Activated CD8-positive, alpha-beta memory T cell treated with anti-CD3 and anti-CD28 coated beads, Interleukin-2, amount 10 ng/mL, durations not matched to agents 7 days and 5 days (primary cell): ENCODE measurements around the gene CREB3L2. TPM values are rescaled to one million over a fixed set of nuclear protein-coding genes. Genes with fewer than 3 reads are reported as not detected.
"Not testable (repeated sequence)": the region's sequence is repeated elsewhere in the genome, so short reads cannot be mapped to it uniquely, and the experiment has no call there.

Experiments used
- ATAC-seq: fragments of 150-1000 bp; cut with Tn5 transposase; one replicate; pipeline ENCODE4 v1.10.0; 2021; ENCODE audit warnings: moderate library complexity
- CTCF ChIA-PET: fragments of 350-600 bp; sonication (Branson Sonifier 250); formaldehyde crosslinking; loops from one replicate; lab custom pipeline; 2021; ENCODE audit warnings: antibody characterized with exemption; lab: Charles Lee
- DNase-seq: peaks from one replicate; pipeline ENCODE4 v3.0.0-alpha.2; 2020
- H3K27ac Mint-ChIP-seq: one replicate; pipeline ENCODE4 v1.8.0; 2021; ENCODE audit warnings: mild to moderate bottlenecking, mixed read lengths
- H3K27me3 Mint-ChIP-seq: one replicate; pipeline ENCODE4 v1.8.0; 2021; ENCODE audit warnings: mixed read lengths
- H3K36me3 Mint-ChIP-seq: one replicate; pipeline ENCODE4 v1.8.0; 2021; ENCODE audit warnings: mild to moderate bottlenecking, mixed read lengths
- H3K4me1 Mint-ChIP-seq: one replicate; pipeline ENCODE4 v1.8.0; 2021; ENCODE audit warnings: mixed read lengths
- H3K4me3 Mint-ChIP-seq: one replicate; pipeline ENCODE4 v1.8.0; 2021; ENCODE audit warnings: mild to moderate bottlenecking, moderate library complexity, mixed read lengths
- H3K9me3 Mint-ChIP-seq: one replicate; pipeline ENCODE4 v1.8.0; 2022; ENCODE audit warnings: low read depth, mixed read lengths
- total RNA-seq, 2 experiments: library from RNA; stranded (reverse); gene quantifications; one replicate each; pipeline ENCODE4 v1.2.3, GENCODE V29; 2021

Gene CREB3L2
- total RNA-seq, 2 experiments from 2014 or later: 24.0 to 29.0 TPM

DNA sequence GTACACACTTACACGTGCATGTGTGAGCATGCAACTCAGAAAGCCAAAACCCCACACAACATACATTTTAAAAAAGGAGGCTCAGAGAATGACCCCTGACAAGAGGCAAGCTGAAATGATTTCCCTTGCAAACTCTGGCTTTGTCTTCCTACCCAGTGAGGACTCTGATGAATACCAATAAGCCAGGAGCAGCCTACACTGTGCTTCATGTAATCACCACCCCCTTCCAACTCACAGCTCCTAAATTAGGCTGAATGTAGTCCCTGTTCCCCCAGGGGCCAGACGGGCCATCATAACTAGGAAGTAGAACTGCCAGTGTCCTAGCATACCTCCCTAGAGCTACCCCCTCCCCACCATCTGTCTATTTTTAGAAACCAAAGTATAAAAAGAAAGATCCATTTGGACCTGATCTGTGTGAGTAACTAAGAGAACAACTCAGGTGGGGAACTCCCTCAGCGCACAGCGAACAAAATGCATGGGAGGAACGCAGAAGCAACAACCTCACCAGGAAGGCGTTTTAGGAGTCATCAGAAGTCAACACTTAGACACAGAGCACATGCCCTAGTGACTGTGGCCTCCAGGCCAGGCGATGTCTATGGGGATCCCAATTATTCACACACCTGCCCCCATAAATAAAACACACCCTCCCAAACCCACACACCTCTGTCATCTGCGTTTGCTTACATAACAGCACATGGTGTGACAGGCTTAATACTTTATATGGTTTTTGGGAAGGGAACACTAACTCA, 157.0 kb downstream of the CREB3L2 start:
- no peak overlapping the region for H3K27ac Mint-ChIP-seq
- DNase-seq: no peak
- H3K36me3 Mint-ChIP-seq: no peaks in the 10 kb centered on the region
- no peak overlapping the region for H3K4me3 Mint-ChIP-seq
- peaks cover 75% of the 10 kb centered on the region for H3K27me3 Mint-ChIP-seq
- CTCF ChIA-PET: no interaction called here
- H3K4me1 Mint-ChIP-seq: peaks cover 7% of the 10 kb centered on the region
- no peak for ATAC-seq
- no peaks in the 10 kb centered on the region for H3K9me3 Mint-ChIP-seq

DNA sequence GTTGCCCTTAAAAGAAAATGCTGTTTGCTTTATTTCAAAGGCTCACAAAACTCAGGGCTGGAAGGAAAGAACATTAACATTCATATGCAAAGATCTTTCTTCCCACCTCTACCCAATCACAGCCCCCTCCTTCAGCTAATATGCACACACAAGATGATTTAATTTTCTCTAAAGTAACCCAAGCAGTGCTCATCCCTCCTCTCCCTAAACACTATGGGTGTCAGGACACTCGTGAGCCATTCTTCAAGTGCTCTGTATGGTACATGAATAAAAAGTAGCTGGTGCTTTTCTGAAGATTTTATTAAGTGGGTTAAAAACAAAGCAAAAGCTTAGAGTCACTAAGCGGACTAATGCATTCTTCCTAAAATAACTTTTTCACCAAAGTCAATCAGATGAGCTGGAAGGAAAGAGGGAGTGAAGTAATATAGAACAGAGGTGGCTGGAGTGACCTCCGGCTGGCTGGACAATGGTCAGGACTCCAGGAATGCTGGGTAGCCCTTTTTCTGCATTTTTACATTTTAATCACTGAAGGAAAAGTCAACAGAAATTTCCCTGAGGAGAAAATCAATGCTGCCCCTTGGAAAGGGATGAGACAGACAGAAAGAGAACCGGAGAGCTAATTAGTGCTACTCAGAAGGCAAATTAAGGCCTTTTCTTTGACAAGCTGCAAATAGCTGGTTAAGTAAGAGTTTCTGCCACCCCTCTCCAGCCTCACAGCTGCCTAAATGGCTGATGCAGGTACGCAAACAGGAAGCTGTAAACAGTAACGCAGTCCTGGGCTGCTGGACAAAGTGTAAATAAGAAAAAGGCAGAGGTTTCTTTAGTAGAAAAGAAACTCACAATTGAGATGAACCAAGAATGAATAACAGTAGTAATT, 161.7 kb downstream of the CREB3L2 start:
- ATAC-seq (no peak), DNase-seq (no peak)
- peaks cover 58% of the 10 kb centered on the region for H3K27me3 Mint-ChIP-seq
- no peaks in the 10 kb centered on the region for H3K36me3 Mint-ChIP-seq
- no peaks in the 10 kb centered on the region for H3K9me3 Mint-ChIP-seq
- H3K27ac Mint-ChIP-seq: no peak overlapping the region
- CTCF ChIA-PET: no interaction called here
- H3K4me1 Mint-ChIP-seq: no peaks in the 10 kb centered on the region
- H3K4me3 Mint-ChIP-seq: no peak overlapping the region

DNA sequence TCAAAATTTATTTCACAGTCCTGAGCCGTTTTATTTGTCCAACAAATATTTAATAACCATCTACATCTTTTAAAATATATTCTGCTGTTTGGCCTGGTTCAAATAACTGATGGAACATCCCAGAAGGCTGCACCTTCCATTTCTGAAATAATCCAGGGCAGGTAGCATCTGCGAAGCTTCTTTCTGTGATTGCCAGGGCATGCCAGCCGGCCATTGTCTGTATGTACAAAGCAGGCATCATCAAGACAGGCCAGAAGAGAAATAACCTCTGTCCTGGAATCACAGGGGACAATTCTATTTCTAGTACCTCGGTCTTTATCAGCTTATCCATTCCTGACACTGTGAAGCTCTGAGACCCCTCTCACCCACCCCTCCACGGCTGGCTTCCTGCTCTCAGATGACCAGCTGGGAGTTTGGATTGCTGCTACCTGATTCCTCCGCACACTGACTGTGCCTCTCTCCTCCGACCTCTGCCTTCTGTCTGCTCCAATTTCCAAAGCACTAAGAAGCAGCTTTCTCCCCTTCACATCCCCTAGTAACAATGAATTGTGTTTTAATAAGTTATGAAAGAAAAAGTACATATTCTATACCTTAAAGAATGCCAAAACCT, 163.1 kb downstream of the CREB3L2 start:
- CTCF ChIA-PET: no interaction called here
- Mint-ChIP-seq H3K9me3 (no peaks in the 10 kb centered on the region), H3K27me3 (peaks cover 50% of the 10 kb centered on the region), H3K4me1 (no peaks in the 10 kb centered on the region), H3K36me3 (no peaks in the 10 kb centered on the region), H3K27ac (no peak overlapping the region), H3K4me3 (no peak overlapping the region)
- ATAC-seq: no peak
- no peak for DNase-seq

DNA sequence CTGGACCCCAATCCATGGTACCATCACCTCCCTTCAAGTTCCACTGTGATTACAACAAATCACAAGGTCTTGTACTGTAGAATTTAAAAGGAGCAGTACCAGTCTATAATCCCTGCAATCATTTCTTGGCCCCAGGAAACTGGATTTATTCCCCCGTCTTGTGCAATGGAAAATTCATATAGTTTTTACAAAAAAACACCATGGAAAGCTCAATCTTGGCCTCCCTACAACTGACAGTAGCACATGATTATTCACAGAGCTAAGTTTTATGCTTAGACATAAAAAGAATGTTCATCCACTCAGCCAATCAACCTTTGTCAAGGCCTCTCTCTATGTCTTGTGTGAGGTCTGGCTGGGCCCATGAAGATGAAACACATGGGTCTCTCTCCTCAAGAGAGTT, 165.3 kb downstream of the CREB3L2 start:
- DNase-seq (no peak), ATAC-seq (no peak)
- Mint-ChIP-seq H3K27me3 (peaks cover 32% of the 10 kb centered on the region), H3K4me1 (no peaks in the 10 kb centered on the region), H3K27ac (no peak overlapping the region), H3K9me3 (peaks cover 6% of the 10 kb centered on the region), H3K4me3 (no peak overlapping the region), H3K36me3 (no peaks in the 10 kb centered on the region)
- CTCF ChIA-PET: no interaction called here

DNA sequence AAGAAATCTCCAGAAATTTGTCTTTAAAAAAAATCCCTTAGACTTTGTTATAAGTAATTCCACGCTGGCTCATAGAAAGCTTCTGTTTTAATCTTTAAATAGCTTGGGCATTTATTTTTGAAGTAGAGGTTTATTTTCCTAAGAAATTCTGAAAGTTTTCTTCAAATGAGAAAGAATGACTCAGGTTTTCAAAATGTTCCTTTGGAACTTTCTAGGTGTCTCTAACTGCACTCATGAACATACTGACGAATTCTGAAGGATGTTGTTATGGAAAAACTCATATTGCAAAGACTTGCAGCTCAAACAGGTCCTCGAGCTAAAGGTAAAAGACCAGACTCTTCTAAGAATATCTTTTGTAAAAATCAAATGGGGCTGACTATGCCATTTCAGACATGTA, 165.8 kb downstream of the CREB3L2 start:
- no peak overlapping the region for H3K27ac Mint-ChIP-seq
- H3K4me3 Mint-ChIP-seq: no peak overlapping the region
- no peak for ATAC-seq
- DNase-seq: no peak
- CTCF ChIA-PET: no interaction called here
- peaks cover 6% of the 10 kb centered on the region for H3K9me3 Mint-ChIP-seq
- H3K36me3 Mint-ChIP-seq: no peaks in the 10 kb centered on the region
- no peaks in the 10 kb centered on the region for H3K4me1 Mint-ChIP-seq
- H3K27me3 Mint-ChIP-seq: peaks cover 30% of the 10 kb centered on the region

DNA sequence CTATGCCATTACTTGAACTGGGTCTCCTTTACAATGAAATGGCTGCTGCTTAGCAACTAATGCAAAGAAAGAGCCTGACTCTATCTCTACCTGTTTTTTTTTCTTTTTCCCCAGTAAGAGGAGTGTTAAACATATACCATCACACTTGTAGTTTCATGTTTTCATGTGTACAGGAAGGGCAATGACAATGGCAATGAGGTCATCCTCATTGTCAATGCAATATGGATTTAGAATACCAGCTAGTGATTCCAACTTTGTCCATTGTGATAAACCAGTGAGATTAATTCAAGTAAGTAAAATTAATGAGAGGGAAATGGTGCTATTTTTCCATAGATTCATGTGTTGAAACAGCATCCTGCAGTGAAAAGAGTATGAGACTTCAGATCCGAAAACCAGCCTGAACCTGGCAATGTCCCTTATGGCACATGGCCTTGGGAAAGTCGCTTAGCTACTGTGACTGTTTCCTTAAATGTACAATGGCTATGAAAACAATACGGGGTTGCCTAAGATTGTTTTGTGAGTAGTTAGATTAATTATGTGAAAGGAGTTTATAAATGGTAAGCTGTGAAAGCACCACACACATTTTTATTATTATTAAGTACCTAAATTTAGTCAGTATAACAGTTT, 166.3 kb downstream of the CREB3L2 start:
- Mint-ChIP-seq H3K27me3 (peaks cover 30% of the 10 kb centered on the region), H3K9me3 (peaks cover 6% of the 10 kb centered on the region), H3K27ac (no peak overlapping the region), H3K36me3 (no peaks in the 10 kb centered on the region), H3K4me1 (no peaks in the 10 kb centered on the region), H3K4me3 (no peak overlapping the region)
- ATAC-seq (no peak), DNase-seq (no peak)
- CTCF ChIA-PET: no interaction called here

DNA sequence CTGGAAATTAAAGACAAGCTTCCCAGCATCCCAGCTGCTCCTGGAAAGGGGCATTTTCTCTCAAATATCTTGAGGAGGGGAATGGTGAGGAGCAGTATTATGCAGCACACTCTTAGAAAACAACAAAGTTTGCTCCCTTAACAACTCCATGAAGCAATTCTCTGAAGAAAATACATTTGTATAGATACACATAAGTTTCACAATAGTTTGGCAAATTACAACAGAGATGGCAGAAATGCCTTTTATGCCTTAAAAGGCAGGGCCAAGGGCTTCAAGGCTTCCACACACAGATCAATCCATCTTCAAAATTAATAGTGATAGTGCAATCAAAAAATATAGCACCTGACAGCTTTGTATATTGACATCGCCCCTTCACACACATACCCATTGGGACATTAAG, 167.3 kb downstream of the CREB3L2 start:
- Mint-ChIP-seq H3K9me3 (peaks cover 6% of the 10 kb centered on the region), H3K36me3 (no peaks in the 10 kb centered on the region), H3K27ac (no peak overlapping the region), H3K4me3 (no peak overlapping the region), H3K4me1 (no peaks in the 10 kb centered on the region), H3K27me3 (peaks cover 26% of the 10 kb centered on the region)
- CTCF ChIA-PET: no interaction called here
- ATAC-seq: no peak
- DNase-seq: no peak

DNA sequence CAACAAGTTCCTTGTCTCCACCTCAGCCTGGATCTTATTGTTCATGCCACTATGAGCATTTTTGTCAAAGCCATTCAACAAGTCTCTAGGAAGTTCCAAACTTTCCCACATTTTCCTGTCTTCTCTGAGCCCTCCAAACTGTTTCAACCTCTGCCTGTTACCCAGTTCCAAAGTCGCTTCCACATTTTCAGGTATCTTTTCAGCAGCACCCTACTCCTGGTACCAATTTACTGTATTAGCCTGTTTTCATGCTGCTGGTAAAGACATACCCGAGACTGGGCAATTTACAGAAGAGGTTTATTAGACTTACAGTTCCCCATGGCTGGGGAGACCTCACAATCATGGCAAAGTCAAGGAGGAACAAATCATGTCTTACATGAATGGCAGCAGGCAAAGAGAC, 168.9 kb downstream of the CREB3L2 start:
- CTCF ChIA-PET, H3K27ac Mint-ChIP-seq, H3K4me3 Mint-ChIP-seq, H3K36me3 Mint-ChIP-seq, H3K4me1 Mint-ChIP-seq, ATAC-seq, DNase-seq, H3K9me3 Mint-ChIP-seq: not testable (repeated sequence)
- peaks cover 26% of the 10 kb centered on the region for H3K27me3 Mint-ChIP-seq

DNA sequence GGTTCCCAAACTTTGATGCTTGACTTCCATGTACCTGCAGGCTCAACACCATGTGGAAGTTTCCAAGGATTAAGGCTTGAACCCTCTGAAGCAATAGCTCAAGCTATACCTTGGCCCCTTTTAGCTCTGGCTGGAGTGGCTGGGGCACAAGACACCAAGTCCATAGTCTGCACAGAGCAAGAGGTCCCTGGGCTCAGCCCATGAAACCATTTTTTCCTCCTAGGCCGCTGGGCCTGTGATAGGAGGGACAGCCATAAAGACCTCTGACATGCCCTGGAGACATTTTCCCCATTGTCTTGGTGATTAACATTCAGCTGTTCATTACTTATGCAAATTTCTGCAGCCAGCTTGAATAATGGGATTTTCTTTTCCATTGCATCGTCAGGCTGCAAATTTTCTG, 169.5 kb downstream of the CREB3L2 start:
- Mint-ChIP-seq H3K36me3 (no peaks in the 10 kb centered on the region), H3K9me3 (peaks cover 6% of the 10 kb centered on the region), H3K4me3 (no peak overlapping the region), H3K27me3 (peaks cover 27% of the 10 kb centered on the region), H3K4me1 (no peaks in the 10 kb centered on the region), H3K27ac (no peak overlapping the region)
- DNase-seq: no peak
- no peak for ATAC-seq
- CTCF ChIA-PET: no interaction called here

DNA sequence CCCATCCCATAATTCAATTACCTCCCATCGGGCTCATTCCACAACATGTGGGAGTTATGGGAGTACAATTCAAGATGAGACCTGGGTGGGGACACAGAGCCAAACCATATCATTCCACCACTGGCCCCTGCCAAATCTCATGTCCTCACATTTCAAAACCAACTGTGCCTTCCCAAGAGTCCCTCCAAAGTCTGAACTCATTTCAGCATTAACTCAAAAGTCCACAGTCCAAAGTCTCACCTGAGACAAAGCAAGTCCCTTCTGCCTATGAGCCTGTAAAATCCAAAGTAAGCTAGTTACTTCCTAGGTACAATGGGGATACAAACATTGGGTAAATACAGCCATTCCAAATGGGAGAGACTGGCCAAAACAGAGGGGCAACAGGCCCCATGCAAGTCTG, 170.3 kb downstream of the CREB3L2 start:
- CTCF ChIA-PET, H3K4me3 Mint-ChIP-seq, H3K4me1 Mint-ChIP-seq, H3K27ac Mint-ChIP-seq, DNase-seq, ATAC-seq, H3K36me3 Mint-ChIP-seq, H3K9me3 Mint-ChIP-seq: not testable (repeated sequence)
- peaks cover 31% of the 10 kb centered on the region for H3K27me3 Mint-ChIP-seq

DNA sequence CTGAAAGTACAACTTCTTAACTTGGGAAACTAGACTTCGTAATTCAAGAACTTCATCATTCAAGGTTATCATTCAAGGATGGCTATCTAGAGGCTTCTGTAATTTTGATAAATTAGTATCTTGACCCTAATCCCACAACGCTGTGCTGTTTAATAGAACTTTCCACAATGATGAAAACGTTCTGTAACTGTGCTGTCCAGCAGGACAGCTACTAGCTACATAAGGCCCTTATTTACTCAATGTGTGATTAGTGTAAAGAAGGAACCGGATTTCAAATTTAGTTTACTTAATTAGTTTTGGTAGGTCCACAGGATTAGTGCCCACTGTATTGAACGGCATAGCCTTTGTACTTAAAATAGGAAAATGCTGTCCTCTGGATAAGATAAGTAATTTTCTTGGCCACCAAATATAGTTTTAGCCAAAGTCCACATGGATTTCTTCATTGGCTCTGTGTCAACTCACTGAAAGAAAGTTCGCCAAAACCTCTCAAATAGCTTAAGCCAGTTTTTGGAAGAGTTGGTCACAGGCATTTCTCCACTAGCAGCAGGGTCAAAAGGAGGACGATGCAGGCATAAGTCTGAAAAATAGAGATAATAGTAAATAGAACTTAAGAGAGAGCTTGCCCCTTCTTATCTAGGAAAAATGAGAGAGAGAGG, 172.4 kb downstream of the CREB3L2 start:
- peaks cover 6% of the 10 kb centered on the region for H3K9me3 Mint-ChIP-seq
- DNase-seq (no peak), ATAC-seq (no peak)
- peaks cover 26% of the 10 kb centered on the region for H3K27me3 Mint-ChIP-seq
- no peaks in the 10 kb centered on the region for H3K36me3 Mint-ChIP-seq
- H3K27ac Mint-ChIP-seq: no peak overlapping the region
- H3K4me1 Mint-ChIP-seq: no peaks in the 10 kb centered on the region
- no peak overlapping the region for H3K4me3 Mint-ChIP-seq
- CTCF ChIA-PET: no interaction called here

DNA sequence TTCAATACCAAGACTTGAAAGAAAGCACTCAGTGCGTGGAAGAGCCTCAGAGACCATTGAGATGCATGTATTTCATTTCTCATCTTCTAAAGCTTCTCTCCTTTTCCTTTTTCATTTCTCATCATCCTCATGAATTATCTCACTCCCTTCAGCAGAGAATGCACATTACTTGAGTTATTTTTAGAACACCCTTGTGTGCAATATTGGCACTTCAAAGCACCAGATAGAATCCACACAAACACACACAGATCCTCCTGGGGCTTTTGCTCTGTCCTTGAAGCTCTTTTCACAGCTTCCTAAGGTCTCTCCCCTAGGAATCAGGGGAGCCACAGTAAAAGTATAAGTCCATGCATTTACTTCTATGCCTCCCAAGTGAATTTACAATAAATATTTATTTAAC, 173.4 kb downstream of the CREB3L2 start:
- H3K36me3 Mint-ChIP-seq: no peaks in the 10 kb centered on the region
- ATAC-seq: no peak
- H3K4me1 Mint-ChIP-seq: no peaks in the 10 kb centered on the region
- peaks cover 6% of the 10 kb centered on the region for H3K9me3 Mint-ChIP-seq
- H3K27ac Mint-ChIP-seq: no peak overlapping the region
- H3K4me3 Mint-ChIP-seq: no peak overlapping the region
- CTCF ChIA-PET: no interaction called here
- no peak for DNase-seq
- H3K27me3 Mint-ChIP-seq: peaks cover 27% of the 10 kb centered on the region

DNA sequence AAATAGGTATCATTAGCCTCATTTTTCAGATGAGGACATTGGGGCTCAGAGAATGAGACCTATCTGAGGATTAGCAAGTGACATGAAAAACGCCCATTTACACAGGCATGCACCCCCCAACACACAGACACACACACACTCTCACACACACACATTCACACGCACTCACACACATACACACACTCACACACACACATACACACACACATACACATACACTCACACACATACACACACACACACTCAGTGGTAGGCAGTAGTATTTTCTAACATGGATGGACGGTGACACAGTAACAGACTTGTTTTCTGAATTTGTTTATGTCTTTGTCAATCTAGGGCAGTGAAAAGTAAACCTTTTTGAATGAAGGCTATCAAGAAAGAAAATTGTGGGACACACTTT, 176.4 kb downstream of the CREB3L2 start:
- Mint-ChIP-seq H3K4me1 (no peaks in the 10 kb centered on the region), H3K36me3 (no peaks in the 10 kb centered on the region), H3K27me3 (peaks cover 37% of the 10 kb centered on the region), H3K4me3 (no peak overlapping the region), H3K27ac (no peak overlapping the region), H3K9me3 (no peaks in the 10 kb centered on the region)
- ATAC-seq (no peak), DNase-seq (no peak)
- CTCF ChIA-PET: no interaction called here
